HG03571 (cell line): ENCODE data around the gene MRGPRD.

Source experiments
- ATAC-seq: cut with Tn5 transposase; IDR thresholded peaks from one replicate; pipeline ENCODE4 v1.9.1; 2021; ENCODE audit not compliant: unreplicated experiment

Gene MRGPRD

DNA sequence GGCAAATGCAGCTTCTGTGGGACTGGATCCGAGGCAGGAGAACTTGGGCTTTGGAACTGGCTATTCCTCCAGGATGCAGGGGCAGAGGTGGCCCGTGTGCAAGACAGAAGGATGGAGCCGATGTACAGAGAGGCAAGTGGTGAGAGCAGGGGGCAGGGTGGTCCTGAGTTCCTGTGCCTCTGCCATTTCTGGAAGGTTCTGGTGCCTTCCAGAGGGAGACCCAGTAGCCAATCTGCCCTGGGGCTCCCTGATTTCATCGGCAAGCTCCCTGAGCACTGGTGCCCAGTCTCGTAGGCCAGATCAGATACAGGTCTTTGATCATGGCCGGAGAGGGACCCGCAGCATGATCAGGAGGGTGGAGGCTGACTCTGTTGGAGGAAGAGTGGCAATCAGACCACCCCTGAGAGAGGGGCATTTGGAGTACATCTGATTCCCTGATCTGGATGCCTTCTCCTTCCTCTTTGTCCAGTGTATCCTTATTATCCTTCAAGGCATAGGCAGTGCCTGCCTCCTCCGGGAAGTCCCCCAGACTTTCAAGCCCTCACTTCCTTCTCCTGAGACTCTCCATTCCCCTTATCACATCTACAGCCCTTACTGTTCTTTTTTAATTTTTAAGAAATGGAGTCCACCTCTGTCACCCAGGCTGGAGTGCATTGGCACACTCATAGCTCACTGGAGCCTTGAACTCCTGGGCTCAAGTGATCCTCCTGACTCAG is 9.7 kb downstream of the MRGPRD start:
- ATAC-seq: no peak

DNA sequence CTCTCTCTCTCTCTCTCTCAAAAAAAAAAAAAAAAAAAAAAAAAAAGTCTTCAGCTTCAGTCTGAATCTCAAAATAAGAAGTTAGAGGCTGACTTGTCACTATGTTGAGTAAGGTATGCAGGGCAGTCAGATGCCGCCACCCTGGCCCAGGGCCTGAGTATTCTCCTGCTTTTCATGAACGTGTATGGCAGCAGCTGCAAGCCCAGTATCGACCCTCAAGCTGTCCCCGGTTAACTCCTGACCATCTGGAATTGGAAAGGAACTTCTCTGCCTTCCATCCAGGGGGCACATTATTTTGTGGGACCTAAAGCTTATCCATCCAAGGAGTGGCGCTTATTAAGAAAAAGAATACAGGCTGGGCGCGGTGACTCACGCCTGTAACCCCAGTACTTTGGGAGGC is 11.4 kb downstream of the MRGPRD start:
- no peak for ATAC-seq

DNA sequence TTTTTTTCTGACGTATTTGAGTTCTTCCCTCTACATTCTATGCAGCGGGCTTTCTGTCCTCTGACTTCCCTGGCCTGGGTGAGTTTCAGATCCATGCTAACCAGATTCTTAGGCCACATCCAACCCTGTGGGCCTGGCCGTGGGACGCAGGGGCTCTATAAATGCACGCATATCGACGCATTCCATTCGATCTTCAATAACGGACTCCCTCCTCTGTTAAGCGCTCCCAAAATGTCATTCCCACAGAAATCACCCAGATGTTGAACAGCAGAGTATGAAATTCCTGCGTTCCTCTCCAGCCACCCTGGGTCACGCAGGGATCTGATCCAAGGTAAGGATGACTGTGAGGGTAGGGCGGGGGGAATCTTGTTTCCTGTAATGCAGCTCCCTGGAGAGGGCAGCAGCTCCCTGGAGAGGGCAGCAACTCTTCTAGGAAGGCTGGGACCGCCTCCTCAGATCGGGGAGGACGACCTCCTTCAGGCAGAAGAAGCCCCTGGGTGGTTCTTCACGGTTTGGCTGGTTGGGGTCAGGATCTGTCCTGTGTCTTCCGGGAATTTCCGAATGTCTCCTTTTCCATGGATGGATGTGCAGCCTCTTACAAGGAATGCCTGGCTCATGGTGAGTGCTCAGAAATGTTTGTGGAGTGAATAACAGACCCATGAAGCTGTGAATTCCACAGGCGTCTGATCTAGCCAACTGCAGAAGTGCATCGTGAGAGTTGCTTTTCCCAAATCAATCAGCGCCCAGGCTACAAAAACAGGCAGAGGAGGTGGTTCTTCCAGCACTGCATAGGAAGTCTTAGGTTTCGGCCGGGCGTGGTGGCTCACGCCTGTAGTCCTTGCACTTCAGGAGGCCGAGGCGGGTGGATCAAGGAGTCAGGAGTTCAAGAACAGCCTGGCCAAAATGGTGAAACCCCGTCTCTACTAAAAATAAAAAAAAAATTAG is 12.2 kb downstream of the MRGPRD start:
- ATAC-seq: no peak

DNA sequence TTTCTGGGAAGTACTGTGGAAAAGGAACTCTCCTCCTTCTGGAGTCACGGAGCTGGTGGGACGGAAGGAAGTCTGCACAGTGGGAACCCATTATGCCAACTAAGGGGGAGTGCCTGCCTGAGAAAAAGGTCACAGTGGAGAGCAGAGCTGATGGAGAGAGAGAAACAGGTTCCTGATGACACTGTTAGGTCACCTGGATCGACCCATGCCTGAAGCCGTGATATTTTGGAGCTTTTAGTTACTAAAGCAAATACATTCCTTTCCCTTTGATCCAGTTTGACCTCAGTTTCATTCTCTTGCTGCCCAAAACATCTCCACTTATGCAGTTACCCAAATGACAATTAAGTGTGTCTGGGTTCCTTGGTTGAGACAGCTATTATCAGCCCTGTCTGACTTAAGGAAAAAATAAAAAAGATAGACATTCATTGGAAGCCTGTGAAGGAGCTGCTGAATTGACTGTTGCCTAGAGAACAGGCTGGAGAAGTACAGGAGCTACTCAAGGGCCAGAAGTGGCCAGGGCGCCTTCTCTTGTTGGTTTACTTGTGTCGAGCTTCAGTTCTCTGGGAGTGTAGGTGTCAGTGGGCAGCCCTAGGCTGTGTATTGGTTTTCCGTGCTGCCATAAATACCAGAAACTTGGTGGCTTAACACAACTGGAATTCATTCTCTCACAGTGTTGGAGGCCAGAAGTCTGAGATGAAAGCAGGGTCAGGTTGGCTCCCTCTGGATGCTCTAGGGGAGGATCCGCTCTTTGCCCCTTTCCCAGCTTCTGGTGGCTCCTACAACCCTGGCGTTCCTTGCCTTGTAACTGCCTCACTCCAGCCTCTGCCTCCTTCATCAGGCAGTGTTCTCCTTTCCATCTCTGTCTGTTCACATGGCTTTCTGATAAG is 13.6 kb downstream of the MRGPRD start:
- ATAC-seq: no peak

DNA sequence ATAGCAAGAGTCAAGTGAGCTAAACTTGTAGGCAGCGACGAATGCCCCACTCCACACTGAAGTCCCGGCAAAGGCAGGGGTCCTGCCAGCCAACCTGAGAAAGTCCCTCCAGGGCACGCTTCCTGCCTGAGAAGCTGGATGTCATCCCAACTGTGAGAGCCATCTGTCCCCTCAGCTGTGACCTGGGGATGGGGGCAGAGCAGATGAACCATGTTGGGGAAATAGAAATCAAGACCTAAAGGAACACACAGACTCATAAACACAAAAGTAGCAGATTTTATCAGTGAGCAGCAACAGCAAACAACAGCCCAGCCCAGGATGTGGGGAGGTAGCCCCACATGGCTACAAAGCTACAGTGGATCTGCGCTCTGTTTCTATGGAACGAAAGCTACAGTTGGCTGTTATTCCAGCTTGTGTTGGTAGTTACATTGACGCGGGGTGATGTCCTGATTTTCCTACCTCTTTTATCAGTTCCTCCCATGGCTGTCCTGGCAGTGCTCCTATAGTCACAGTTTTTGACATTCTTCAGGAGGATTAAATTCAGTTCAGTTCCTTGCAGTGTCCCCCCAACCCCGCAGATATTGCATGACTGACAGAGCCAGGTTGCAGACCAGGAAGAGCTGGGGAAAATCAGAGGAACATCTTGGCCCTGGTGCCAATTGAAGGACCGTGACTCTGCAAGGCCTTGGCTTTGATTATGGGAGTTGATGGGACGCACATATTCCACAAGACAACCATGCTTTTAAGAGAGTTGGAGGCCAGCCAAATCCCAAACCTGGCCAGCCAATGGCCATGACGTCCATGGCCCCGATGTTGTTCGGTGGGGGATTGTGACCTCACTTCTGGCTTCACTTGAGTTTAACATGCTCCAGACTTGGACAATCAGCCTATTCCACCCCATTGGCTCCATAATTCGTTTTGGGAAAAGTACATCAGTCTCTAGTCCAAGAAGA is 14.6 kb downstream of the MRGPRD start:
- no peak for ATAC-seq

DNA sequence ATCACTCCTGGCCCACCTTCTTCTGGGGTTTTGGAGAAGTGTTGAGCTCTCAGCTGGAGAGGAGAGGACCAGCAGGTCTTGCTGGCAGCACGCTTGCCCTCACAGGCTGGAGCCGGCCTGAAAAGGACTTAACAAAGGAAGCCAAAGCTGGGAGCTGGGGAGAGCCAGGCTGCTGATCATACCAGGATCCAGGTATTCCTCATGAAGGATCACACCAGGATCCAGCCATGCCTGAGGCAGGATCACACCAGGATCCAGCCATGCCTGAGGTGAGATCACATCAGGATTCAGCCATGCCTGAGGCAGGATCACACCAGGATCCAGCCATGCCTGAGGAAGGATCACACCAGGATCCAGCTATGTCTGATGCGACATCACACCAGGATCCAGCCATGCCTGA is 17.0 kb downstream of the MRGPRD start:
- no peak for ATAC-seq

DNA sequence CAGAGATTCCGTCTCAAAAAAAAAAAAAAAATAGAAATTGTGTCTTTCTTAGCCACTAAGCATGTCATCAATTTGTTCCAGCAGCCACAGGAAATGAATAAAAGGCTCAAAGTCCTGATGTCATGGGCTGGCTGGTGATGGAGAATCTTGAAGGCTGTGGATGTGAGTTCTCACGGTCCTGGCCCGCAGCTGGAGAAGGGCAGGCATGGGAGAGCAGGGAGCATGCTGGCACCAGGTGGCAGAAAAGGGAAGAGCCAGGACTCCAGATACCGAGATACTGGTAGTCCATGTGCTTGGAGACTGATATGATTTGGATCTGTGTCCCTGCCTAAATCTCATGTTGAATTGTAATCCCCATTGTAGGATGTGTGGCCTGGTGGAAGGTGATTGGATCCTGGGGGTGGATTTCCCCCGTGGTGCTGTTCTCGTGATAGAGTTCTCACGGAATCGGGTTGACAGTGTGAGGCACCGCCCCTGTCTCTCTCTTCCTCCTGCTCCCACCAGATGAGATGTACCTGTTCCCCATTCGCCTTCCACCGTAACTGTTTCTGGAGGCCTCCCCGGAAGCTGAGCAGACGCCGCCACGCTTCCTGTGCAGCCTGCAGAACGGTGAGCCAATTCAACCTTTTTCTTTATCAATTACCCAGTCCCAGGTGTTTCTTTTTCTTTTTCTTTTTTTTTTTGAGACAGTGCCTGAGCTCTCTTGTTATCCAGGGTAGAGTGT is 18.1 kb downstream of the MRGPRD start:
- no peak for ATAC-seq

DNA sequence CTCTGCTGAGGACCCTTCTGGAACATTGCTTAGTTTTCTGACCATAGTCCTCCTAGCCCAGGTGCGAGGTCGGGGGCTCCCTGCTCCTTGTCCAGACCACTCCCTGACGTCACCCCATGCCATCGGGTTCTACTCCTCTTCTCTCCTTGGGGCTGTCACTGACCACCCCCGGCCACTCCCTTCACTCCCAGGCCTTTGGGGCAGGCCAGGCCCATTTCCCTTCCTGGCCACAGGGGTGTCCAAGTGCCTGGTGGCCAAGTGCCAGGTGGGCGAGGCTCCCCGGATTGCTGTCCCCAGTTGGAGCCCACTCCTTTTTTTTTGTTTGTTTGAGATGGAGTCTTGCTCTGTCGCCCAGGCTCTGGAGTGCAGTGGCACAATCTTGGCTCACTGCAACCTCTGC is 19.5 kb downstream of the MRGPRD start:
- no peak for ATAC-seq

DNA sequence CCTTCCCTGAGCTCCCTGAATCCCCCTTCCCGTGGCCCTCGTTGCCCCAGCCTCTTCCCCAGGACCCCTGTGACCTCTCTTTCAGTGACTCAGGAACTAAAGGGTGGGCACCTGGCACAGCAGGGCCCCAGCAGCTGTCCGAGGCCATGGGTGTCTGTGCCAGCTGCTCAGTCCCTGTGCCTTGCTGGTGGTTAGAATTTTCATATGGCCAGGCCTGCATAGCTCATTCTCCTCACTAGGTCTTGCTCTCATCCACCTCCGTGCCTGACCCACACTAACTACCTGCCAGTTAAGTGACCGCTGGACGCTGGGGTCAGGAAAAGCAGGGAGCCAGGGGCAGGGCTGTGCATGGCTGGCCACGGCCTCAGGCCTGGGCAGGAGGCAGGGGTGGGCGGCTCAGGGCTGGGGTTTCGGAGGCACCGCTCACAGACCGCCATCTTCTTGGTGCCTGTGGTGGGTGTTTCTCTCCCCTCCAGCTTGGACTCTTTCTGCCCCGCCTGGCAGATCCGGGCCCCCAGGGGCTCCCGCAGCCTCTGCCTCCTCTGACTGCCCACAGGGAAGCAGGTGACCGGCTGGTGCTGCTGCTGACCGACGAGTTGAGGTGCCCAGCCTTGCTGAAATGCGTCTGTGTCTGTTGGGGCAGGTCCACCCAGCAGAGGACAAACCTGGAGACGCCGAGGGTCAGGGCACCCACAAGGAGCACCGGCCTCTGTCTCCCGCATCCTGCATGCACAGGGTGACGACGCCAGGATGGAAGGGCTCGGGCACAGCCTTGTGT is 20.3 kb downstream of the MRGPRD start:
- no peak for ATAC-seq

DNA sequence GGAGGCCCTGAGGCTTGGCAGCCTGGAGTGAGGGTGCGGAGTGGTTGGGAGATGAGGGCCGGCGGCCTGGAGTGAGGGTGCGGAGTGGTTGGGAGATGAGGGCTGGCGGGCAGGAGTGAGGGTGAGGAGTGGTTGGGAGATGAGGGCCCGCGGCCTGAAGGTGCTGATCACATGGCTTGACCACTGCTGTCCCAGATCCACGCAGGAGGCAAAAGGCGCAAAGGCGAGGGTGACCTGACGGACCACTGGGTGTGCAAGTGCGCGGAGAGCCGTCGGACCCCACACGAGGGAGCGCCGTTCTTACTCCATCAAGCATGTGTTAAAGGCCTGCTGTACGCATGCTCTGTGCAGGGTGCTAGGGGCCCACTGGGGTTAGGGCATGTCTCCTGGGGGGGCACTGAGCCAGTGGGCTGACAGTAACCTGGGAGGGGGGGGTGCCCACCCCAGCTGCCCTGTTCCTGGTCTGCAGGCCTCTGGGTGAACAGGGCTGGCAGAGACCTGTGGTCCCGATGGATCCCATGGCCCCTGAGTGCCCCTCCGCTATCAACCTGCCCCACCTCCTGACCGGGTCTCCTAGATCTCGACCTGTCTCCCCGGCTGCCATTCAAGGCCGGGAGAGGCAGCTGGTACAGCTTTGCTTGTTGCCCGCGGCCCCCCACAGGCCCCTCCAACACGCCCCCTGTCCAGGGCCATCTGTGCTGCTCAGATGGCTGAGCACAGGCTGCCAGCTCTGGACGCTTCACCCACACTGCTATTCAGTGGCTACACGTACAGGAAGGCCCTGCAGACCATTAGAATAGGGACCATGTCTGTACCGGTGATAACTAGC is 21.1 kb downstream of the MRGPRD start:
- ATAC-seq: no peak

DNA sequence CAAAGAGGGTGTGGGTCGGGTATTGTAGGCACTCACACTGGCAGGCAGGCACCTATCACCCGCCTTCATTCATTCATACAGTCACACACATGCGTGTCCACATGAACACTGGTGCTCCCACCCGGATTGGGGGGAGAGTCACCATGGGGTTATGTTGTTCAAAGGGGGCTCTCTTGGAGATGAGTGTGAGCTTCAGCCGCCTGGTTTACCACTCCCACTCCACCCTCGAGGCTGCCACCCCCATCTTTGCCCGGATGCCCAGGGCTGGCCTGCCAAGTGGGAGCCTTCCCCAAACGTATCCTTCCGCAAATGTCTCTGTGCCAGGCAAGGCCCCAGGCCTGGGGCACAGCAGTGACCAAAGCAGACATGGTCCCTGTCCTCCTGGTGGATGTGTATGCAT is 22.6 kb downstream of the MRGPRD start:
- no peak for ATAC-seq

DNA sequence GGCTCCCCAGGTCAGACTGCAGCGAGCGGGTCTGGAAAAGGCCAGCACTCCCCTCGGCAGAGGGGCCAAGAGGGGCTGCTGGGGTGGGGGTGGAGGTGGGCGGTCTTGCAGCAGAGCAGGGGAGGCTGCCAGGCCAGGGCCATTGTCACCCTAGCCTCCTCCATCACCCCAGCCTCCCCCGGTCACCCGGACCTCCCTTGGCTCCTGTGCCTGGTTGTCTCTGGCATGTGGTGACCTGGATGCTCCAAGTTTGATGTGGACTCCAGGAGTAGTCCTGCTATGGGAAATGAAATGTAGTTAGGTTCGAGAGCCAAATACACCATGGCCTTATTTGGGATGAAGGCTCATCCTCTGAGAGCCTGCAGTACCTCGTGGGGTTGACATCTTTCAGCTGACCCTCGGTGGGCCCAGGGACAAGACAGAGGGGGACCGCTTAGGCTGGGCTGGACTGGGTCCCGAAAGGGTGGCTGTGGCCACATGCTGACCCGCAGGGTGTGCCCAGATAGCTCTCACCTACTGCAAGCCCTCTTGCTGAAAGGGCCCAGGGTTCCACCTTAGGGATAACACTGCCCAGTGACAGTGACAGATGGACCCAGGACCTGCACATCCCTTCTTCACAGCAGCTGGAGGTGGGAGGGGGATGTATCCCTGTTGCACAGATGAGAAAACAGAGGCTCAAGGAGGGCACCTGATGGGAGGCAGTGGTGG is 24.1 kb downstream of the MRGPRD start:
- no peak for ATAC-seq

DNA sequence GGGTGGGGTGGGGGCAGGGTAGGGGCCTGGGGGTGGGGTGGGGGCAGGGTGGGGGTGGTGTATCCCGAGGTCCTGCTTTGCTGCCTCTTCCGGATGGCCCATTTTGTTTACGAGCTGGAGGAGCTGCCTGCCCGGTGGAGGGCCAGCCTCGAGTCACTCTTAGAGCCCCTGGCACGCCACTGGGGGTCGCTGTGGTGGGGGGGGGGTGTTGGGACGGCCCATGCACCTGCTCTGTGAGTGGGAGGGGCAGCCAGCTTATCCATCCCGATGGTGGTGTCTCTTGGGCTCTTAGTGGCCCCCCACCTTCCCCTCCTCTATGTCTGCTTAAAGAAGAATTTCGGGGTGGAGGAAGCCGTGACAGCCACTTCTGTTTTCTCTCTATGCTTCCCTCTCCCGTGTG is 24.6 kb downstream of the MRGPRD start:
- no peak for ATAC-seq

DNA sequence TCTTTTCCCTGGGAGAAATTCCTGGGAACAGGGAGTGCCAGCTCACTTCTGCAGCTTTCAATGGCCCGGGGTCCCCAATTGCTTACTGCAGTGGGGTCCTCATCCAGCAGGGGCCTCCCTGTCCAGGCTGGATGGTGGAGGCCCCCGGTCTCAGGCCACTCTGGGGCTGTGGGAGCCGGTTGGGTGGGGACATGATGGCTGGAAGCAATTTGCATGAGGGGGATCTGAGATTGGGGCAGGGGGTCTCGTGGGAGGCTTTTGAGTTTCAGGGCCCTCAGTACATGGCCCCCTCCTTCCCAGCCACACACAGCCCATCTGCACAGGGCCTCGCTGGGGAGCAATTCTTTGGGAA is 25.2 kb downstream of the MRGPRD start:
- no peak for ATAC-seq

DNA sequence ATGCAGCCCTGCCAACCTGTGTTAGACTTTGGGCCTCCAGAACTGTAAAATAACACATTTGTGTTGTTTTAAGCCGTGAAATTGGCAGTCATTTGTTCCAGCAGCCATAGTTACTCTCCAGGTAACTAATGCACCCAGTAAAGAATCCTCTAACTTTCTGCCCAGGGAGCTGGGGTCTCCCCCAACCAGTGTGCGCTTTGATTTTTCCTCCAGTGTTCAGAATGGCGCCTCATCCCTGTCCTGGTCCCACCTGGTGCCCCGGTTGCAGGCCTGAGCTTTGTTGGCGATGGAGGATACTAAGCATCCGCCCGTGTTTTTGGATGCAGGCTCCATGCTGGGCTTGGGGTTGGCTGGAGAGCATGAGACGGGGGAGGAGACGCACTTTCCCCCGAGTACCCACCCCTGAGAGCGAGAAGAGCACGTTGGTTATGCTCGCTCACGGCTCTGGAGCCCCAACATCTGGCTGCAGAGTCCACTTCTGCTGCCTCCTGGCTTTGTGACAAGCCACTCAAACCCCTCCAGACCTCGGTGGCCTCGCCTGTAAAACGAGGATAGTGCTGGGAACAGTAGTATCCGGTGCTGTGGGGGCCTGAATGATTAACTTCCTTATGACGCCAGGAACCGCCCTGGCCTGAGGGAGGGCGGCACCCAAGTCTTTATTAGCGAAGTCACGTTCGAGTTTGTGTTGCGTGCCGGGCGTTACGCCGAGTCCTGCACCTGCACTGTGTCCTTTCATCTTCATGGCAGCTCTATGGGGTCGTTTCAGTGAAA is 25.8 kb downstream of the MRGPRD start:
- no peak for ATAC-seq

DNA sequence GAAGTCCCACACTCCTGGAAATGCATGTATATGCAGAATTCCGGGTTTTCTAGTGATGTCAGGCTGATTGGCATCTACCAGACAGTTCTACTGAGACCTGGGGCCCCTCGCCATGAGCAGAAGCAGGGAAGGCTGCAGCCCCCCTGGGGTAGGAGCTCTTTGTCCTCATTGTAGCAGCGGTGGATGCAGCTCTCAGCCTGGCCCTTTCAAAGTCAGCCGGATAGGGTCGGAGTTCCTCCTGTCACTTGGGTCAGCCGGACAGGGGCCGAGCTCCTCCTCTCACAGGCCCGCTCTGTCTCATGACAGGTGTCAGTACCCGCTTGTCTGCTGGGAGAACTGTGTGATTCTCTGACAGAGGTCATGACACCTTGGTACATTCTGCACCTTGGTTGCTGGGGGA is 30.0 kb downstream of the MRGPRD start:
- no peak for ATAC-seq

DNA sequence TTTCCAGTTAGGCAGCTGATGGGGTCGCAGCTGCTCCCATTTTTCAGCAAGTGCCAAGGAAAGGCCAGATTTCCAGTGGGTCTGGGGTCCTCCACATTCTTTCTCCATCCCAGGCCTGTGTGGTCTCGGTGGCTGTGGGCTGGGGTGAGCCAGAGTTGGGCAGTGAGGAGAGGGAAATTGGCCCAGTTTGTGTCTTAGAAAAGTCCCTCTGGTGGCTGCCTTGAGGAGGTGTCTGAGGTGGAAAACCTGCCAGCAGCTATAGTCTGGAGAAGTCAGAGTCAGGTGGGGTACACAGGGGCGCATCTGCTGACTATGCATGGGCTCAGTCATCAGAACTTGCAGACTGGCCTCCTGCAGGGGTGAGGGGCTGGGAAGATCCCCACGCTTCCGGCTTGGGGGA is 30.5 kb downstream of the MRGPRD start:
- no peak for ATAC-seq
